Measurements from ENCODE around the gene KRTAP4-11.
"Not testable (repeated sequence)": the region's sequence is repeated elsewhere in the genome, so short reads cannot be mapped to it uniquely, and the experiment has no call there.

KRTAP4-11 gene

DNA sequence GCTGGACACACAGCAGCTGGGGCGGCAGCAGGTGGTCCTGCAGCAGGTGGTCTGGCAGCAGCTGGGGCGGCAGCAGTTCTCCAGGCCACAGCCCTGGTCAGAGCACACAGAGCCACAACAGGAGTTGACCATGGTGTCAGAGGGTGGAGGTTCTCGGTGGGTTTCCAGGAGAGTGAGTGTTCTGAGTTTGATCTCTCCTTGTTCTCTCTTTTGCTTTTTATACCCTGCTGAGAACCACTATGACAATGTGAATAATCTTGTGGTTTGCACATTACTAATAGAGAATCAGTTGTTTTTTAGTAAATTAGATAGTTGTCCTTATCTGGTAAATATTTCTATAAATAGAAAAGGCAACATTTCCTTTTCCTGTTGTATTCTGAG is 5.8 kb upstream of the KRTAP4-11 start, which contains the start of gene KRTAP4-12:
Gene KRTAP4-12 (minus strand): TSS at position 192 of the 381 bp plus-strand sequence. CDS start 60 bp downstream, at position 132.
- not testable (repeated sequence) for DNase-seq

DNA sequence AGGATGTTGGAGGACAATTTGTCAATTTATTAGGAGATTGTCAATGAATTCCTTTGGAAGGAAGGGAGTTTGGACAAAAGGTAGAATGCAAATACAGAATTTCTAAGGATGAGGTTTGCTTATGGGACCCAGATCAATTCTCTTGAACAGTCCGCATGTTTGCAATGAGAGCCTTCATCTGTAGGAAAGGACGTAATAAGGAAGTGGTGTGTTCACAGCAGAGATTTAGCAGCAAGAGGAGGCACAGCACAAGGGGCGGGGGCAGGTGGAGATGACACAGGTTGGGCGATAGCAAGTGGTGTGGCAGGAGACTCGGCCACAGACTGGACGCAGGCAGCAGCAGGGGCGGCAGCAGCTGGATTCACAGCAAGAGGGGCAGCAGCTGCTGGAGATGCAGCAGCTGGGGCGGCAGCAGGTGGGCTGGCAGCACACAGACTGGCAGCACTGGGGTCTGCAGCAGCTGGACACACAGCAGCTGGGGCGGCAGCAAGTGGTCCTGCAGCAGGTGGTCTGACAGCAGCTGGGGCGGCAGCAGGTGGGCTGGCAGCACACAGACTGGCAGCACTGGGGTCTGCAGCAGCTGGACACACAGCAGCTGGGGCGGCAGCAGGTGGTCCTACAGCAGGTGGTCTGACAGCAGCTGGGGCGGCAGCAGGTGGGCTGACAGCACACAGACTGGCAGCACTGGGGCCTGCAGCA is 5.3 kb upstream of the KRTAP4-11 start:
- DNase-seq: not testable (repeated sequence)

DNA sequence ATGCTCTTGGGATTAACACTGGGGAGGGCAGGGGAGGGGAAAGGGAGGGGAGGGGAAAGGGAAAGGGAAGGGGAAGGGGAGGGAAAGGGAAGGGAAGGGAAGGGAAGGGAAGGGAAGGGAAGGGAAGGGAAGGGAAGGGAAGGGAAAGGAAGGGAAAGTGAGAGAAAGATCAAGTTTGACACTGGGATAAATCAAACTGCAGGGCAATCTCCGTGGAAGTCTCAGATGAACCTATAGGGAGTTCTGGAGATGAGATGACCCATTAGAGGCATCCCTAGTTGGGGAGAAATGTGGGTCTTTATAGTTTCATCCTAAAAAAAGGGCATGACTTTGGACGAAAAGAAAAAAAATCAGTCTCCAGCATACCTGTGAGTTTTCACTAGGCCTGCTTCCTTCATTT is 3.6 kb upstream of the KRTAP4-11 start:
- DNase-seq: no peak

DNA sequence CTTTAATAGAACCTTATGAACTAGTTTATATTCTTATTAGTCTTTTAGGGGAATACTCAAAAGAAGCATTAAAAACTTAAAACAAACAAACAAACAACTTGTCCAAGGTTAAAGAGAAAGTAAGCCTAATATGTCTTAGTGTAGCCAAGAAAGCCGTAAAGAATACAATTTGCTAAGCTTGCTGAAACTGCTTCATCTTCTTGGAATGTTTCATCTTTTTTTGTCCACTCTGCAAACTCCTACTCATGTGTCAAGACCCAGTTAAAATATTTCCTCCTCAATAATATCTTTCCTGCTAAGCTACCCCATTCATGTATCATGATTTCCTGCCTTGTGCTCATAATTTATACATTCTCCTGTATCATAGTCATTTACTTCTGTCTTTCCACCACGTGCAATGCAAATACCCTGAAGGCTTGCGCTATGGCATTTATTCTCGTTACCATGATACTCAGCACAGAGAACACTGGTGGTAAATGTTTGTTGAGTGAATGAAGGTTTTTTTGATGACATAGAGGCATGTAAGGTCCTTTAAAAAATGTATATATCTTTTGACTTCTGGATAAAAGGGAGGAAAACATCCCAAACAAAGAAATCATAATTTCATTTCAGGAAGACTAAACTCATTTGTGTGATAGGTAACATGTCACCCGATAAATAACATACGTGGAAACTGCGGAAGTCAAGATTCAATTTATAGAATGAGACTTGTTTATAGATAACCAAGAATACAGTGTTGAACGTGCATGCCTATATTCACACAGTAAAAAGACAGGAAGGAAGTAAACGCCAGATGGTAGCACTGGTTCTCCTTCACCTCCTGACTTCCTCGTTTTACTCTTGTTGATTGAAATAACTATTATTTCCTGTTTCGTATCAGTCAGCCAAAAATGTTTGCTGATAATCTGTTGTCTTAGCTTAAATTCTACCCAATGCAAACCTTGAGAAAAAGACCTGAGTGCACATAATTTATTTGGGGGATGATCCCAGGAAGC is 1.8 kb upstream of the KRTAP4-11 start:
- DNase-seq: peak in 1 of 51 donors; percentile 2

DNA sequence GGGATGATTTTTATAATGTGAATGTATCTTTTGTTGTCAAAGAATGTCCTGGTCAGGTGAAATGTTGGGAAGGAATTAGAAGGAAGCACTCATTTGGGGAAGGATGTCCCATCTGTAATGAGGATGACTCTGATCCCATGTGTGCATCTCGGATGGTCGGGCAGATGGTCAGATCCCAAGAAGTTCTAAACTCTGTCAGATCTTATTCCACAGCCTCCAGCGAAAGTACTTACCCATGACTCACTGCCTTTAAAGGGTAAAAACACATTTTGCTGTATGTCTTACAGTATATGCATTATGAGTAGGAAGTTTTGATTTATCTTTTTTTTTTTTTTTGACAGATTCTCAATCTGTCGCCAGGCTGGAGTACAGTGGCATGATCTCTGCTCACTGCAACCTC is 548 bp upstream of the KRTAP4-11 start:
- no peak for DNase-seq

DNA sequence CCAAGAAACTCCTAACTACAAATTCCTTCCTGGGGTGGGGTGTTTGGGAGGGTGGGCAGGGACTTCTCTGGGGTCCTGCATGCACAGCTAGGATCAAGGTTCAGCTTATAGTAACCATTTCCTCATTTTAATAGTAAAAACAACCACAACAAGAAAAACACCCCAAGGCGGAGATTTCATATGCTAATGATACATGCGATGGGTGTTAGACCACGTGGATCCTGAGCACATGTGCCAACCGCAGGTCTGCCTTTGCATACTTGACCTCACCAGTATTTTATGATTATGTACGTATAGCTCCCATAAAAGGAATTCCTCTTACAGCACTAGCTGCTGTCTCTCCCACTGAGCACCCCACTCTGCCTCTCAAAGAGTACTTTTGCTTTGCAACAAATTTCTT is 1.9 kb downstream of the KRTAP4-11 start:
- DNase-seq: no peak

DNA sequence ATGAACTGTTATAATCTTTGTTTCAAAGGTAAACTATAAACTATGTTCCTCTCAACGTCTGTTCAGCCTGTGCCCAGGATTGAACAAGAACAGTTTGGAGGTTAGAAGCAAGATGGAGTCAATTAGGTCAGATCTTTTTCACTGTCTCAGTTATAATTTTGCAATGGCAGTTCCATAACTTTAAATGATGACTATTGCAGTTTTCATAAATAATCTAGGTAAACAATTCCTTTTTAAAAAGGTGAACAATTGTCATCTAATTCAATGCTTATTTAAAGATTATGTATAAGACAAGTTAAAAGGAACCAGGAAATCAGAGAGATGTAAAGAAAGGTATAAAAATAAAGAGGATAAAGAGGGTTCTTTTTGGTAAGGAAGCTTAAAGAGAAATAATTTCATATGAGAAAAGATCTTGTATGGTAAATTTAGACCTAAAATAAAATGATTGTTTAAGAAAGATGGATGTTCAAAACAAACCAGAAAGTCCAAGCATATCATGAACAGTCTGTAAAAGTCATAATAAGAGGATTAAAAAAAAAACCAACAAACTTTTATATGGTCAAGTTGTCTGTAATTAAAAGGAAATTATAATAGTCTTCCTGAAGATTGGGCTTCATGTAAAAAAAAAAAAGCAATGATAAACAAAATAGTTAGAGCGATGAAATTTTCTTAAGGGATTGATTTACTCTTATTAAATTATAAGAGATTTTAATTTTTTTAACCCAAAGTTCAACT is 6.9 kb downstream of the KRTAP4-11 start:
- DNase-seq: no peak

DNA sequence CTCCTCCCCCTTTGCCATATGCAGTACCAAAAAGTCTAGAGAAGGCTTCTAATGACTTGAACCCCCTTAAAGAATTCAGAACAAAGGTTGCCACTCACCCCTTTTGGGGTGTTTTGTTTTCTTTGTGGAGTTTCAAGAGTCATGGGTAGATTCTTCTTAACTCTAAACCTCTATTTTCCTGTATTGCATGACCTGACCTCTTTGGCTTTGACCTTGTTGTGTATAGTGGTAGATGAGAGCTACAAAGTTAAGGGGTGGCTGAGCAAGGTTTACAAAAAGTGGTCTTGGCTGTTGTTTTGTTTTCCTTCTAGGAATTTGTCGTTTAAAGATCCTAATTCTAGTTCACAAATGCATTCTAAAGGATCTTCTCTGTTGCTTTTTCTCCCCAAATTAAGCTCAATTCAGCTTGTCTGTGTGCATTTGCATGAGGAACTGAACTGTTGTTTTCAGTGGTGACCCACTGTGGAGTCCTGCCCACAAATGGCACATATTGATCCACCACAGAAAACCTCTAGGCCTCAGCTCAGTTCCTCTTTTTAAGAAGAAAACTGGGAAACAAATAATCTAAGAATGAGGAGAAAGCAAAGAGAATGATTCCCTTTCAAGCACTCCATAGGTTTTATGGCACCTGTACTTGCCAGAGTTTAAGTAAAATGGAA is 9.3 kb downstream of the KRTAP4-11 start:
- not testable (repeated sequence) for DNase-seq

DNA sequence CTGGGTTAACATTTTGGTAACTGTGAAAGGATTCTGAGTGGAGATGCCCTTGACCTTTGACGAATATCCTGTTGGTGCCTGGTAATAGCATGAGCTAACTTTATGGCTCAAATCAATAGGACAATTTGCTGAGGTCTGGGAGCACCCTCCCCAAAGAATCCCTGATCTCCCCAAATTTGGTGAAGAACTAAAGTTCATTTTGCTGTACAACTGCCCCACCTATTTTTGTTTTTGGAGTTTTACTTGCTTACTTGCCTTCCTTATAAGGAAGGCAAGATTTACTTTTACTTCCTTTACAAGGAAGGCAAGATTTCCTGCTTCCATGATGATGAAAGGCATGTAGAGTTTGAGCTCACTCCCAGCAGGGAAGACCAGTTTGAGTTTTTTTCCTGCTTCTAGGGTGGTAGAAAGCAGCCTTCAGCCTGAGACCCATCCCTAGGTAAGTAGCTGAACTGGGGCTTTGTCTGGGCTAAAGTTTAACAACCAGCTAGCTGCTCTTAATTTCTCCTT is 10.2 kb downstream of the KRTAP4-11 start:
- DNase-seq: no peak

DNA sequence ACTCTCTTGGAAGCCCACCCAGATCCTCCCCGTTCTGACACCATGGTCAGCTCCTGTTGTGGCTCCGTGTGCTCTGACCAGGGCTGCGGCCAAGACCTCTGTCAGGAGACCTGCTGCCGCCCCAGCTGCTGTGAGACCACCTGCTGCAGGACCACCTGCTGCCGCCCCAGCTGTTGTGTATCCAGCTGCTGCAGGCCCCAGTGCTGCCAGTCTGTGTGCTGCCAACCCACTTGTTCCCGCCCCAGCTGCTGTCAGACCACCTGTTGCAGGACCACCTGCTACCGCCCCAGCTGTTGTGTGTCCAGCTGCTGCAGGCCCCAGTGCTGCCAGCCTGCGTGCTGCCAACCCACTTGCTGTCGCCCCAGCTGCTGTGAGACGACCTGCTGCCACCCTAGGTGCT is 12.8 kb downstream of the KRTAP4-11 start, which contains the start of gene KRTAP4-9:
Gene KRTAP4-9 (plus strand): TSS at position 43 of the 400 bp plus-strand sequence. CDS start 0 bp downstream, at position 43.
- not testable (repeated sequence) for DNase-seq

DNA sequence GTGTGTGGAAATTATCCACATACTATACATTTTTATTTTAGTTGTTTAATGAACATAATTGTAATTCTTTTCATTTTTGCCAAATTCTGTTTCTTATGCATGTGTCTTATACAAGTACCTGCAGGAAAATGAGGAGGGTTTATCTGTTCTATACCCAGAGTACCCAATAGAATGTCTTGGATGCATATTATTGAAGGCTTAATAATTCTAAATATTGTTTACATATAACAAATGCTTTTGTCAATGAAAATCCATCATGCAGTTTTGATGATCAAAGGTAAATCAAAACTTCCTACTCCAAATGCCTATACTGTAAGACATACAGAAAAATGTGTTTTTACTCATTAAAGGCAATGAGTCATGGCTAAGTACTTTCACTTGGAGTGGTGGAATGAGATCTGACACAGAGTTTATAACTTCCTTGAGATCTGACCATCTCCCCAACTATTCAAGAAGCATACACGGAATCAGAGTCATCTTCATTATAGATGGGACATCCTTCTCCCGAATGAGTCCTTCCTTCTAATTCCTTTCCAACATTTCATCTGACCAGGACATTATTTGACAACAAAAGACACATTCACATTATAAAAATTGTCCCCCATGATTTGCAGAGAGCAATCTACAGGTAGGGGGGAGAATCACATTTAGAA is 13.7 kb downstream of the KRTAP4-11 start:
- DNase-seq: not testable (repeated sequence)

DNA sequence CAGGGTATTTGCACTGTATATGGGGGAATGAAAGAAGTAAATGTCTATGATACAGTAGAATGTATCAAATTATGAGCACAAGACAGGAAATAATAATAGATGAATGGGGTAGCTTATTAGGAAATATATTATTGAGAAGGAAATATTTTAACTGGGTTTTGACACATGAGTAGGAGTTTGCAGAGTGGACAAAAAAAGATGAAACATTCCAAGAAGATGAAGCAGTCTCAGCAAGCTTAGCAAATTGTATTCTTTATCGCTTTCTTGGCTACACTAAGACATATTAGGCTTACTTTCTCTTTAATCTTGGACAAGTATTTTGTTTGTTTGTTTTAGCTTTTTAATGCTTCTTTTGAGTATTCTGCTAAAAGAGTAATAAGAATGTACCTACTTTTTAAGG is 14.3 kb downstream of the KRTAP4-11 start:
- DNase-seq: no peak

DNA sequence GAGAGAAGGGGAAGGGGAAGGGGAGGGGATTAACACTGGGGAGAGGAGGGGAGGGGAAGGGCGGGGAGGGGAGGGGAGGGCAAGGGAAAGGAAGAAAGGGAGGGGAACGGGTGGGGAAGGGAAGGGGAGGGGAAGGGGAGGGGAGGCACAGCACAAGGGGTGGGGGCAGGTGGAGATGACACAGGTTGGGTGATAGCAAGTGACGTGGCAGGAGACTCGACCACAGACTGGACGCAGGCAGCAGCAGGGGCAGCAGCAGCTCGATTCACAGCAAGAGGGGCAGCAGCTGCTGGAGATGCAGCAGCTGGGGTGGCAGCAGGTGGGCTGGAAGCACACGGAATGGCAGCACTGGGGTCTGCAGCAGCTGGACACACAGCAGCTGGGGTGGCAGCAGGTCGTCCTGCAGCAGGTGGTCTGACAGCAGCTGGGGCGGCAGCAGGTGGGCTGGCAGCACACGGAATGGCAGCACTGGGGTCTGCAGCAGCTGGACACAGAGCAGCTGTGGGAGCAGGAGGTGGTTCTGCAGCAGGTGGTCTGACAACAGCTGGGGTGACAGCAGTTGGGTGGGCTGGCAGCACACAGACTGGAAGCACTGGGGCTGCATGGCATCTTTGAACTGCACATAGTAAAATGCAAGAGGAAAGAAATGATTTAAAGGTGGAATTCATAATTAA is 16.4 kb downstream of the KRTAP4-11 start, which contains the start of gene KRTAP4-16:
Gene KRTAP4-16 (minus strand): TSS at position 624 of the 674 bp plus-strand sequence. CDS start 0 bp downstream, at position 624.
- no peak for DNase-seq

DNA sequence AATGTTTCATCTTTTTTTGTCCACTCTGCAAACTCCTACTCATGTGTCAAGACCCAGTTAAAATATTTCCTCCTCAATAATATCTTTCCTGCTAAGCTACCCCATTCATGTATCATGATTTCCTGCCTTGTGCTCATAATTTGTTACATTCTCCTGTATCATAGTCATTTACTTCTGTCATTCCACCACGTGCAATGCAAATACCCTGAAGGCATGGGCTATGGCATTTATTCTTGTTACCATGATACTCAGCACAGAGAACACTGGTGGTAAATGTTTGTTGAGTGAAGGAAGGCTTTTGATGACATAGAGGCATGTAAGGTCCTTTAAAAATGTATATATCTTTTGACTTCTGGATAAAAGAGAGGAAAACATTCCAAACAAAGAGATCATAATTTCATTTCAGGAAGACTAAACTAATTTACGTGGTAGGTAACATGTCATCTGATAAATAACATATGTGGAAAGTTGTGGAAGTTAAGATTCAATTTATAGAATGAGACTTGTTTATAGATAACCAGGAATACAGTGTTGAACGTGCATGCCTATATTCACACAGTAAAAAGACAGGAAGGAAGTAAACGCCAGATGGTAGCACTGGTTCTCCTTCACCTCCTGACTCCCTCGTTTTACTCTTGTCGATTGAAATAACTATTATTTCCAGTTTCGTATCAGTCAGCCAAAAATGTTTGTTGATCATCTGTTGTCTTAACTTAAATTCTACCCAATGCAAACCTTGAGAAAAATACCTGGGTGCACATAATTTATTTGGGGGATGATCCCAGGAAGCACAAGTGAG is 18.3 kb downstream of the KRTAP4-11 start:
- not testable (repeated sequence) for DNase-seq

DNA sequence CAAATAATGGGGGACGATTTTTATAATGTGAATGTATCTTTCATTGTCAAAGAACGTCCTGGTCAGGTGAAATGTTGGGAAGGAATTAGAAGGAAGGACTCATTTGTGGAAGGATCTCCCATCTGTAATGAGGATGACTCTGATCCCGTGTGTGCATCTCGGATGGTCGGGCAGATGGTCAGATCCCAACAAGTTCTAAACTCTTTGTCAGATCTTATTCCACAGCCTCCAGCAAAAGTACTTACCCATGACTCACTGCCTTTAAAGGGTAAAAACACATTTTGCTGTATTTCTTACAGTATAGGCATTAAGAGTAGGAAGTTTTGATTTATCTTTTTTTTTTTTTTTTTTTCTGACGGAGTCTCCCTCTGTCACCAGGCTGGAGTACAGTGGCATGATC is 19.7 kb downstream of the KRTAP4-11 start:
- DNase-seq: no peak

DNA sequence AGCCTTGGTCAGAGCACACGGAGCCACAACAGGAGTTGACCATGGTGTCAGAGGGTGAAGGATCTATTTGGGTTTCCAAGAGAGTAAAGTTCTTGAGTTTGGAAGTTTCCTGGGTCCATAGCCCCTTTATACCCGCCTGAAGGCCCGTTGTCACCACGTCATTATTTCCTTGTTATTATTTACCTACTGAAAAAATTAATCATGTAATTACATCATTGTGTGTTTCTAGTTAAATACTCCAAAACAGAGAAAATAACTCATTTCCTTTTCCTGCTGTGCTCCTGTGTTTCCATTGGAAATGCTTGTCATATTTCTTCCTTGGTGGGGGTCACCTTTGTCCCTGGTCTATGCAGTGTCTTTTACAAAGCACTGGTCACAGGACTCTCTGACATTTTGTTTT is 20.1 kb downstream of the KRTAP4-11 start, which contains the start of gene KRTAP4-8:
Gene KRTAP4-8 (minus strand): TSS at position 101 of the 400 bp plus-strand sequence. CDS start 58 bp downstream, at position 43.
- no peak for DNase-seq

DNA sequence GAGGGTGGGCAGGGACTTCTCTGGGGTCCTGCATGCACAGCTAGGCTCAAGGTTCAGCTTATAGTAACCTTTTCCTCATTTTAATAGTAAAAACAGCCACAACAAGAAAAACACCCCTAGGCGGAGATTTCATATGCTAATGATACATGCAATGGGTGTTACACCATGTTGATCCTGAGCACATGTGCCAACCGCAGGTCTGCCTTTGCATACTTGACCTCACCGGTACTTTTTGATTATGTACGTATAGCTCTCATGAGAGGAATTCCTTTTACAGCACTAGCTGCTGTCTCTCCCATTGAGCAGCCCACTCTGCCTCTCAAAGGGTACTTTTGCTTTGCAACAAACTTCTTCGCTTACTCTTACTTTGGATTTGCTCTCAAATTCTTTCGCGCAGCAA is 22.1 kb downstream of the KRTAP4-11 start:
- no peak for DNase-seq

DNA sequence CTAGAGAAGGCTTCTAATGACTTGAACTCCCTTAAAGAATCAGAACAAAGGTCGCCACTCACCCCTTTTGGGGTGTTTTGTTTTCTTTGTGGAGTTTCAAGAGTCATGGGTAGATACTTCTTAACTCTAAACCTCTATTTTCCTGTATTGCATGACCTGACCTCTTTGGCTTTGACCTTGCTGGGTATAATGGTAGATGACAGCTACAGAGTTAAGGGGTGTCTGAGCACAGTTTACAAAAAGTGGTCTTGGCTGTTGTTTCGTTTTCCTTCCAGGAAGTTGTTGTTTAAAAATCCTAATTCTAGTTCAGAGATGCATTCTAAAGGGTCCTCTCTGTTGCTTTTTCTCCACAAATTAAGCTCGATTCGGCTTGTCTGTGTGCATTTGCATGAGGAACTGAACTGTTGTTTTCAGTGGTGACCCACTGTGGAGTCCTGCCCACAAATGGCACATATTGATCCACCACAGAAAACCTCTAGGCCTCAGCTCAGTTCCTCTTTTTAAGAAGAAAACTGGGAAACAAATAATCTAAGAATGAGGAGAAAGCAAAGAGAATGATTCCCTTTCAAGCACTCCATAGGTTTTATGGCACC is 29.3 kb downstream of the KRTAP4-11 start:
- not testable (repeated sequence) for DNase-seq

Measured in hypothalamus (tissue), 51 donors.